AG08396 (cell line): ENCODE results near the gene DPP10.

Experiments used
- DNase-seq: peaks from one replicate; pipeline ENCODE4 v3.0.0; 2012; ENCODE audit warnings: low spot score, mixed read lengths

Gene DPP10

GRCh38 chr2:115739574-115739973 is 1297.1 kb downstream of the DPP10 start:
- DNase-seq = no peak

- no peak for DNase-seq
Observed at GRCh38 chr2:115746151-115746550, 1303.7 kb downstream of the DPP10 start.

- no peak for DNase-seq
Observed at GRCh38 chr2:115757286-115757685, 1314.8 kb downstream of the DPP10 start.

GRCh38 chr2:115763601-115764000 is 1321.2 kb downstream of the DPP10 start:
- DNase-seq = no peak

- no peak for DNase-seq
Observed at GRCh38 chr2:115771516-115771915, 1329.1 kb downstream of the DPP10 start.

- no peak for DNase-seq
Observed at GRCh38 chr2:115774361-115774760, 1331.9 kb downstream of the DPP10 start.

- DNase-seq = no peak
Observed at GRCh38 chr2:115779085-115779632, 1336.7 kb downstream of the DPP10 start.

- no peak for DNase-seq
Observed at GRCh38 chr2:115782286-115782685, 1339.8 kb downstream of the DPP10 start.

GRCh38 chr2:115796078-115796477 is 1353.6 kb downstream of the DPP10 start:
- no peak for DNase-seq

GRCh38 chr2:115807276-115807675 is 1364.8 kb downstream of the DPP10 start:
- no peak for DNase-seq

- DNase-seq = no peak
Observed at GRCh38 chr2:115825912-115826311, 1383.5 kb downstream of the DPP10 start.

- no peak for DNase-seq
Observed at GRCh38 chr2:115833196-115833595, 1390.8 kb downstream of the DPP10 start.

GRCh38 chr2:115838539-115838938 is 1396.1 kb downstream of the DPP10 start:
- DNase-seq = no peak

GRCh38 chr2:115842306-115842705 is 1399.9 kb downstream of the DPP10 start:
- DNase-seq = no peak

- no peak for DNase-seq
Observed at GRCh38 chr2:115848192-115848591, 1405.8 kb downstream of the DPP10 start.

GRCh38 chr2:115867024-115867423 is 1424.6 kb downstream of the DPP10 start:
- DNase-seq = no peak

- no peak for DNase-seq
Observed at GRCh38 chr2:115874427-115874826, 1432.0 kb downstream of the DPP10 start.

GRCh38 chr2:115880558-115880957 is 1438.1 kb downstream of the DPP10 start:
- DNase-seq = no peak

GRCh38 chr2:115887209-115887776 is 1444.9 kb downstream of the DPP10 start:
- DNase-seq = no peak
